NCI-H460 (cell line): ENCODE results near the gene AIFM3. TPM values are rescaled to one million over a fixed set of nuclear protein-coding genes. Genes with fewer than 3 reads are reported as not detected.
"Not testable (repeated sequence)": the region's sequence is repeated elsewhere in the genome, so short reads cannot be mapped to it uniquely, and the experiment has no call there.

Experiments
- DNase-seq: peaks from one replicate; pipeline ENCODE4 v3.0.0-alpha.2; 2016; ENCODE audit warnings: low read depth; ENCODE audit errors: extremely low read depth
- polyA plus RNA-seq: library from polyadenylated mRNA; depleted of rRNA; stranded (reverse); fragments of >200 nt; gene quantifications from 2 replicates; pipeline ENCODE4 v1.2.3, GENCODE V29; 2014; cell fraction: nucleus; rRNA removed
- total RNA-seq: library from RNA; depleted of rRNA; stranded (reverse); fragments of >200 nt; shearing (Covaris generic); gene quantifications from 2 replicates; pipeline ENCODE4 v1.2.3, GENCODE V29; 2014; rRNA removed

Gene AIFM3, protein sequence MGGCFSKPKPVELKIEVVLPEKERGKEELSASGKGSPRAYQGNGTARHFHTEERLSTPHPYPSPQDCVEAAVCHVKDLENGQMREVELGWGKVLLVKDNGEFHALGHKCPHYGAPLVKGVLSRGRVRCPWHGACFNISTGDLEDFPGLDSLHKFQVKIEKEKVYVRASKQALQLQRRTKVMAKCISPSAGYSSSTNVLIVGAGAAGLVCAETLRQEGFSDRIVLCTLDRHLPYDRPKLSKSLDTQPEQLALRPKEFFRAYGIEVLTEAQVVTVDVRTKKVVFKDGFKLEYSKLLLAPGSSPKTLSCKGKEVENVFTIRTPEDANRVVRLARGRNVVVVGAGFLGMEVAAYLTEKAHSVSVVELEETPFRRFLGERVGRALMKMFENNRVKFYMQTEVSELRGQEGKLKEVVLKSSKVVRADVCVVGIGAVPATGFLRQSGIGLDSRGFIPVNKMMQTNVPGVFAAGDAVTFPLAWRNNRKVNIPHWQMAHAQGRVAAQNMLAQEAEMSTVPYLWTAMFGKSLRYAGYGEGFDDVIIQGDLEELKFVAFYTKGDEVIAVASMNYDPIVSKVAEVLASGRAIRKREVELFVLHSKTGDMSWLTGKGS
- total RNA-seq: 0.98 and 1.4 TPM in 2 replicates
- polyA plus RNA-seq: 19.3 and 31.8 TPM in 2 replicates

- no peak for DNase-seq
Measured at GRCh38 chr22:20966883-20967696, at the start of gene AIFM3. AIFM3 (plus strand) TSS chr22:20967255; CDS start chr22:20967945, 690 bp downstream.

- no peak for DNase-seq
Measured at GRCh38 chr22:20918663-20919218, 48.3 kb upstream of the AIFM3 start.

DNA sequence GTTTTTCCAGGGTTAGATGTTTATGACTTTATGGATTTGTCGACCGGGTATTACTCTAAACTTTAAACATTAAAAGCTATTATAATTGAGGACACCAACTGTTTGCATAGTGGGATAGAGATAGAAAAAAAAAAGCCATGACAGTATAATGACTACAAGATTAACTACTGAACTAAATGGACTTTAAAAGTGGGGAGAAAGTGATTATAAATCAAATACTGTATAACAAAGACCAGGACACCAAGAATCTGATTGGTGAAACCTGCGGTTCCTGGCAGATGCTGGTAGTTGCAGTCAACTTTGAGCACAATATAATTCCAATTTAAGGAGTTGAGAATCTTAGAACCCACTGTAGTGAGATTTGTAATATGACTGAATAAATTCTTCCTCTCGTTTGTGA is 47.3 kb upstream of the AIFM3 start:
- DNase-seq: no peak

- no peak for DNase-seq
Measured at GRCh38 chr22:20920881-20921203, 46.2 kb upstream of the AIFM3 start.

DNA sequence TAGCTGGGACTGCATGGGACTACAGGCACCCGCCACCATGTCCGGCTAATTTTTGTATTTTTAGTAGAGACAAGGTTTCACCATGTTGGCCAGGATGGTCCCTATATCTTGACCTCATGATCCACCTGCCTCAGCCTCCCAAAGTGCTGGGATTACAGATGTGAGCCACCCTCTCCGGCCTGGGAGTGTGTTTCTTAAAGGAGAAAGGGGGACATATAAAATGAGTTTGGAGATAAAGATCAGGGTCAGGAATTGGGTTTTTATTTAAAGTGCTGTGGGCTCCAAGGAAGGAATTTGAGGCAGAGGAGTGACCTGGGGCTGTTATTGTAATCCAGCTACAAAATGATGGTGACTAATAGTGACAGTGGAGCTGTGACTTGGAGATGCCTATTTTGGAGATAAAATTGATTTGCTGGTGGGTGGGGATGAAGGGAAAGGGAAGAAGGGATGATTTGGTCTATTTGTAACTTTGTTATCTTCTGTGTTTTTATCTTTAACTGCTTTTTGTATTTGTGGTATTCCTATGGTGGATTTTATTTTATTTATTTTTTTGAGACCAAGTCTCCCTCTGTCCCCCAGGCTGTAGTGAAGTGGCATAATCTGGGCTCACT is 44.8 kb upstream of the AIFM3 start:
- no peak for DNase-seq

- DNase-seq: no peak
Measured at GRCh38 chr22:20926243-20926642, 40.8 kb upstream of the AIFM3 start.

DNA sequence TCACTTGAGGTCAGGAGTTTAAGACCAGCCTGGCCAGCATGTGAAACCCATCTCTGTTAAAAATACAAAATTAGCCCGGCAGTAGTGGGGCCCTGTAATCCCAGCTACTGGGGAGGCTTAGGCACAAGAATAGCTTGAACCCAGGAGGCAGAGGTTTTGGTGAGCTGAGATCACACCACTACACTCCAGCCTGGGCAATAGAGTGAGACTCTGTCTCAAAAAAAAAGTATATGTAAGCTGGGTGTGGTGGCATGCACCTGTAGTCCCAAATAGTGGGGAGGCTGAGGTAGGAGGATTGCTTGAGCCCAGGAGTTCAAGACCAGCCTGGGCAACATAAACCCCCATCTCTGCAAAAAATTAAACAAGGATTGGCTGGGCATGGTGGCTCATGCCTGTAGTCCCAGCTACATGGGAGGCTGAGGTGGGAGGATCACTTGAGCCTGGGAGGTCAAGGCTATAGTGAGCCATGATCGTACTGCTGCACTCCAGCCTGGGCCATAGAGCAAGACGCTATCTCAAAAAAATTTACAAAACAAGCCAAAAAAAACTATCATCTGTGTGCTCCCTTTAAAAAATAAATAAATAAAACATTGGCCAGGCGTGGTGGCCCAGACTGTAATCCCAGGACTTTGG is 39.0 kb upstream of the AIFM3 start:
- DNase-seq: no peak

GRCh38 chr22:20928573-20928967 is 38.5 kb upstream of the AIFM3 start:
- DNase-seq: no peak

- no peak for DNase-seq
Measured at GRCh38 chr22:20930004-20930403, 37.1 kb upstream of the AIFM3 start.

DNA sequence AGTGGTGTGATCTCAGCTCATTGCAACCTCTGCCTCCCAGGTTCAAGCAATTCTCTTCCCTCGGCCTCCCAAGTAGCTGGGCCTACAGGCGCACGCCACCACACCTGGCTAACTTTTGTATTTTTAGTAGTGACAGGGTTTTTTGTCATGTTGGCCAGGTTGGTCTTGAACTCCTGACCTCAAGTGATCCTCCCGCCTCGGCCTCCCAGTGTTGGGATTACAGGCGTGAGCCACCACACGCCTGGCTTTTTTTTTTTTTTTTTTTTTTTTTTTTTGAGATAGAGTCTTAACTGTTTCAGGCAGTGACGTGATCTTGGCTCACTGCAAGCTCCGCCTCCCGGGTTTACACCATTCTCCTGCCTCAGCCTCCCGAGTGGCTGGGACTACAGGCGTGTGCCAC is 36.6 kb upstream of the AIFM3 start:
- not testable (repeated sequence) for DNase-seq

- DNase-seq: no peak
Measured at GRCh38 chr22:20931126-20931654, 35.9 kb upstream of the AIFM3 start.

DNA sequence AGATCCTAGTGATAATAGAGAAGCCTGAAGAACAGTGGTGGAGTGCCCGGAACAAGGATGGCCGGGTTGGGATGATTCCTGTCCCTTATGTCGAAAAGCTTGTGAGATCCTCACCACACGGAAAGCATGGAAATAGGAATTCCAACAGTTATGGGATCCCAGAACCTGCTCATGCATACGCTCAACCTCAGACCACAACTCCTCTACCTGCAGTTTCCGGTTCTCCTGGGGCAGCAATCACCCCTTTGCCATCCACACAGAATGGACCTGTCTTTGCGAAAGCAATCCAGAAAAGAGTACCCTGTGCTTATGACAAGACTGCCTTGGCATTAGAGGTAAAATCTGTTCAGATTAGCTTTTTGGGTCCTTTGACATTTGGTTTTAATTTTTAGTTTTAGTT is 33.1 kb upstream of the AIFM3 start:
- DNase-seq: no peak

DNA sequence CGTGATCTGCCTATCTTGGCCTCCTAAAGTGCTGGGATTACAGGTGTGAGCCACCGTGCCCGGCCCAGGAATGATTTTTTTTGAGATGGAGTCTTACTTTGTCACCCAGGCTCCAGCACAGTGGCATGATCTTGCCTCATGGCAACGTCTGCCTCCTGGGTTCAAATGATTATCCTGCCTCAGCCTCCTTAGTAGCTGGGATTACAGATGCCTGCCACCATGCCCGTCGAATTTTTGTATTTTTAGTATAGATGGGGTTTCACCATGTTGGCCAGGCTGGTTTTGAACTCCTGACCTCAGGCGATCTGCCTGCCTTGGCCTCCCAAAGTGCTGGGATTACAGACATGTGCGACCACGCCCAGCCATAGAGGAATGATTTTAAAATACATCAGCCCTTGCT is 32.0 kb upstream of the AIFM3 start:
- not testable (repeated sequence) for DNase-seq

DNA sequence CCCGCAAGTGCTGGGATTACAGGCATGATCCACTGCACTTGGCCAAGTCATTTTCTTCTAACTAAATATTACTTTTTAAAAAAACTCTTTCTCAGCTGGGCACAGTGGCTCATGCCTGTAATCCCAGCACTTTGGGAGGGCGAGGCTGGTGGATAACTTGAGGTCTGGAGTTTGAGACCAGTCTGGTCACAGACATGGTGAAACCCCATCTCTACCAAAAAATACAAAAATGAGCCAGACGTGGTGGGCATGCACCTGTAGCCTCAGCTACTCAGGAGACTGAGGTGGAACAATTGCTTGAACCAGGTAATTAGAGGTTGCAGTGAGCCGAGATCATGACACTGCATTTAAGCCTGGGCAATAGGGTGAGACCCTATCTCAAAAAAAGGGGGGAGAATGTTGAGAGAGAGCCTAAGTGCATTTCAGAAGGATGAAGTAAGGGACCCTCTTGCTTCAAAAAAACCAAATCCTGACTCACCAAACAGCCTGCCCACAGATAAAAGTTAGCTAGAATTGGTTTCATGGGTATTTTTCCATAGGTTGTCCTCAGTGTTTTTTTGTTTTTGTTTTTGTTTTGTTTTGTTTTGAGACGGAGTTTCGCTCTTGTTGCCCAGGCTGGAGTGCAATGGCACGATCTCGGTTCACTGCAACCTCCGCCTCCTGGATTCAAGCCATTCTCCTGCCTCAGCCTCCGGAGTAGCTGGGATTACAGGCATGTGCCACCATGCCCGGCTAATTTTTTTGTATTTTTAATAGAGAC is 31.1 kb upstream of the AIFM3 start:
- not testable (repeated sequence) for DNase-seq

GRCh38 chr22:20937031-20937793 is 29.8 kb upstream of the AIFM3 start:
- DNase-seq: no peak

DNA sequence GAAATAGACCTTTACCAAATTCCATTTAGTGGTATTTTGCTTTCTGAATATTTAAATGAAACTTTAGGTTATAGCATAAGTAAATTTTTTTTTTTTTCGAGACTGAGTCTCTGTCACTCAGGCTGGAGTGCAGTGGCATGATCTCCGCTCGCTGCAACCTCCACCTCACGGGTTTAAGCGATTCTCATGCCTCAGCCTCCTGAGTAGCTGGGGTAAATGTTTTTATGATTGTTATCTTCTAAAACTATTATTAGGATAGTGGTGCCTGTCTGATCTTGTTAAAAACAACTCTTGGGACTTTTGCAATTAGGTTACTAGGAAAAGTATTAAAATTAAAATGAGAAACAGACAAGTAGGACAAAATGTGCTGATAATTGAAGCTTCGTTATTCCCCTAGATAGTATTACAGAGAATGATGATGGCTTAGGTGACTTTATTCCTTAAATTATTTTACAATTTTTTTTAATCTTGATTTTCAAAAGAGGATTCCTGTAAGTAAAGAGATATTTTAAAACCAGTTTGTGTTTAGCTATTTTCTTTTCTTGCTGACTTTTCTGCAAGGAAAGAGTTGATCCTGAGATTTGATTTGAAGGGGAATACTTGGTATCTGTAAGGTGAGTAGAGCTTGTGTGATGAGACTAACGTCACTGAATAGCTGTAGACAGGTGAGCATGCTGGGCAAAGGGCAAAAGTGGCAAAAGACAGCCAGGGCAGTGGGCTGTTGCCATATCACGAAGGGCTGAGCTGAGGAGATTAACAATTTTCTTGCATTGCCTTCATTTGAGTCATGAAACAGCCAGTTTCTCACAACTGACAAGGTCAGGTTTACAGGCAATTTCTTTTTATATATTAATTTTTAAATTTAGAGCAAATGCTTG is 29.0 kb upstream of the AIFM3 start:
- DNase-seq: no peak

DNA sequence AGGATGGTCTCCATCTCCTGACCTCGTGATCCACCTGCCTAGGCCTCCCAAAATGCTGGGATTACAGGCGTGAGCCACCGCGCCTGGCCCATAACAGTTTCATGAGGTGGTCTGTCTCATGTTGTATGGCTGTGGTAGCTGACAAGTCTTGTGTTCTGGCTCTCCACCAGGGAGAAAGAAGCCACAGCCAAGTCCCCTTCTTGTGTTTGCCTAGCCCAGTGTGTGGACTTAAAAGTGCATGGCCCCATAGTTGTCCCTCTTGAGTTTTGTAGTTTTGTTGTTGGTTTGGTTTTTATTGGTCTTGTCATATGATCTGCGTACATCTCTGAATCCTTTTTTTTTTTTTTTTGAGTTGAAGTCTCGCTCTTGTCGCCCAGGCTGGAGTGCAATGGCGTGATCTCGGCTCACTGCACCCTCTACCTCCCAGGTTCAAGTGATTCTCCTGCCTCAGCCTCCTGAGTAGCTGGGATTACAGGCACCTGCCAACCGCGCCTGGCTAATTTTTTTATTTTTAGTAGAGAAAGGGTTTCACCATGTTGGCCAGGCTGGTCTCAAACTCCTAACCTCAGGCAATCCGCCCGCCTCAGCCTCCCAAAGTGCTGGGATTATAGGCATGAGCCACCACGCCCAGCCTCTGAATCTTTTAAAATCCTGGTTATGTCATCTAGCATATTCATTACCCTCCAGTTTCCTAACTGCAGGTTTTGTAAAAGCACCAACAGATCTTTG is 27.4 kb upstream of the AIFM3 start:
- not testable (repeated sequence) for DNase-seq
